ENCODE results near the gene PTS.

- TF ChIP-seq MAFK (IDR thresholded peaks at IDR 0.05; ENCODE audit: low read length) (no peak), NFE2L1 (tag; IDR thresholded peaks at IDR 0.05; ENCODE audit: borderline replicate concordance, low read depth) (no peak), POLR2A (conservative IDR thresholded peaks at IDR 0.05) (no peak), STAT5B (CRISPR knock-in tag; IDR thresholded peaks at IDR 0.05) (no peak), JUND (IDR thresholded peaks at IDR 0.05; ENCODE audit: borderline replicate concordance, low read depth, low read length) (no peak), JUND (tag; IDR thresholded peaks at IDR 0.05; ENCODE audit: borderline replicate concordance, low read depth, low read length) (no peak), IFI16 (CRISPR knock-in tag; IDR thresholded peaks at IDR 0.05) (no peak), POU5F1 (IDR thresholded peaks at IDR 0.05; ENCODE audit: borderline replicate concordance, low read depth, low read length, partially characterized antibody) (no peak), NKRF (IDR thresholded peaks at IDR 0.05; ENCODE audit: borderline replicate concordance) (no peak), EP300 (IDR thresholded peaks at IDR 0.05; ENCODE audit: low read length) (no peak), FOXA1 (IDR thresholded peaks at IDR 0.05; ENCODE audit: borderline replicate concordance) (no peak), HDAC6 (IDR thresholded peaks at IDR 0.05; ENCODE audit: low read depth, low read length) (no peak)
- TF ChIP-seq, protein P1, sequence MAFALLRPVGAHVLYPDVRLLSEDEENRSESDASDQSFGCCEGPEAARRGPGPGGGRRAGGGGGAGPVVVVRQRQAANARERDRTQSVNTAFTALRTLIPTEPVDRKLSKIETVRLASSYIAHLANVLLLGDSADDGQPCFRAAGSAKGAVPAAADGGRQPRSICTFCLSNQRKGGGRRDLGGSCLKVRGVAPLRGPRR (CRISPR knock-in tag; IDR thresholded peaks at IDR 0.05): no peak
- TF ChIP-seq, protein P2, sequence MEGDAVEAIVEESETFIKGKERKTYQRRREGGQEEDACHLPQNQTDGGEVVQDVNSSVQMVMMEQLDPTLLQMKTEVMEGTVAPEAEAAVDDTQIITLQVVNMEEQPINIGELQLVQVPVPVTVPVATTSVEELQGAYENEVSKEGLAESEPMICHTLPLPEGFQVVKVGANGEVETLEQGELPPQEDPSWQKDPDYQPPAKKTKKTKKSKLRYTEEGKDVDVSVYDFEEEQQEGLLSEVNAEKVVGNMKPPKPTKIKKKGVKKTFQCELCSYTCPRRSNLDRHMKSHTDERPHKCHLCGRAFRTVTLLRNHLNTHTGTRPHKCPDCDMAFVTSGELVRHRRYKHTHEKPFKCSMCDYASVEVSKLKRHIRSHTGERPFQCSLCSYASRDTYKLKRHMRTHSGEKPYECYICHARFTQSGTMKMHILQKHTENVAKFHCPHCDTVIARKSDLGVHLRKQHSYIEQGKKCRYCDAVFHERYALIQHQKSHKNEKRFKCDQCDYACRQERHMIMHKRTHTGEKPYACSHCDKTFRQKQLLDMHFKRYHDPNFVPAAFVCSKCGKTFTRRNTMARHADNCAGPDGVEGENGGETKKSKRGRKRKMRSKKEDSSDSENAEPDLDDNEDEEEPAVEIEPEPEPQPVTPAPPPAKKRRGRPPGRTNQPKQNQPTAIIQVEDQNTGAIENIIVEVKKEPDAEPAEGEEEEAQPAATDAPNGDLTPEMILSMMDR (IDR thresholded peaks at IDR 0.05 in 2 of 3, conservative IDR thresholded peaks at IDR 0.05 in 1 of 3; ENCODE audit: insufficient read depth in 2 of 3, low read depth in 1 of 3, low read length in 3 of 3): no peak
- TF ChIP-seq, protein P3, sequence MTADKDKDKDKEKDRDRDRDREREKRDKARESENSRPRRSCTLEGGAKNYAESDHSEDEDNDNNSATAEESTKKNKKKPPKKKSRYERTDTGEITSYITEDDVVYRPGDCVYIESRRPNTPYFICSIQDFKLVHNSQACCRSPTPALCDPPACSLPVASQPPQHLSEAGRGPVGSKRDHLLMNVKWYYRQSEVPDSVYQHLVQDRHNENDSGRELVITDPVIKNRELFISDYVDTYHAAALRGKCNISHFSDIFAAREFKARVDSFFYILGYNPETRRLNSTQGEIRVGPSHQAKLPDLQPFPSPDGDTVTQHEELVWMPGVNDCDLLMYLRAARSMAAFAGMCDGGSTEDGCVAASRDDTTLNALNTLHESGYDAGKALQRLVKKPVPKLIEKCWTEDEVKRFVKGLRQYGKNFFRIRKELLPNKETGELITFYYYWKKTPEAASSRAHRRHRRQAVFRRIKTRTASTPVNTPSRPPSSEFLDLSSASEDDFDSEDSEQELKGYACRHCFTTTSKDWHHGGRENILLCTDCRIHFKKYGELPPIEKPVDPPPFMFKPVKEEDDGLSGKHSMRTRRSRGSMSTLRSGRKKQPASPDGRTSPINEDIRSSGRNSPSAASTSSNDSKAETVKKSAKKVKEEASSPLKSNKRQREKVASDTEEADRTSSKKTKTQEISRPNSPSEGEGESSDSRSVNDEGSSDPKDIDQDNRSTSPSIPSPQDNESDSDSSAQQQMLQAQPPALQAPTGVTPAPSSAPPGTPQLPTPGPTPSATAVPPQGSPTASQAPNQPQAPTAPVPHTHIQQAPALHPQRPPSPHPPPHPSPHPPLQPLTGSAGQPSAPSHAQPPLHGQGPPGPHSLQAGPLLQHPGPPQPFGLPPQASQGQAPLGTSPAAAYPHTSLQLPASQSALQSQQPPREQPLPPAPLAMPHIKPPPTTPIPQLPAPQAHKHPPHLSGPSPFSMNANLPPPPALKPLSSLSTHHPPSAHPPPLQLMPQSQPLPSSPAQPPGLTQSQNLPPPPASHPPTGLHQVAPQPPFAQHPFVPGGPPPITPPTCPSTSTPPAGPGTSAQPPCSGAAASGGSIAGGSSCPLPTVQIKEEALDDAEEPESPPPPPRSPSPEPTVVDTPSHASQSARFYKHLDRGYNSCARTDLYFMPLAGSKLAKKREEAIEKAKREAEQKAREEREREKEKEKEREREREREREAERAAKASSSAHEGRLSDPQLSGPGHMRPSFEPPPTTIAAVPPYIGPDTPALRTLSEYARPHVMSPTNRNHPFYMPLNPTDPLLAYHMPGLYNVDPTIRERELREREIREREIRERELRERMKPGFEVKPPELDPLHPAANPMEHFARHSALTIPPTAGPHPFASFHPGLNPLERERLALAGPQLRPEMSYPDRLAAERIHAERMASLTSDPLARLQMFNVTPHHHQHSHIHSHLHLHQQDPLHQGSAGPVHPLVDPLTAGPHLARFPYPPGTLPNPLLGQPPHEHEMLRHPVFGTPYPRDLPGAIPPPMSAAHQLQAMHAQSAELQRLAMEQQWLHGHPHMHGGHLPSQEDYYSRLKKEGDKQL (CRISPR knock-in tag; IDR thresholded peaks at IDR 0.05; ENCODE audit: borderline replicate concordance): no peak
Observed at GRCh38 chr11:112210890-112211289, 15.3 kb upstream of the PTS start.

All from K562 (cell line).